HG02885 (cell line): ENCODE measurements around the gene COL26A1.
"Not testable (repeated sequence)": the region's sequence is repeated elsewhere in the genome, so short reads cannot be mapped to it uniquely, and the experiment has no call there.

ENCODE experiments used
- ATAC-seq: cut with Tn5 transposase; IDR thresholded peaks from one replicate; pipeline ENCODE4 v1.9.1; 2021; ENCODE audit warnings: mild to moderate bottlenecking; ENCODE audit not compliant: unreplicated experiment, poor library complexity

COL26A1 gene

GRCh38 chr7:101588131-101588935 is 225.7 kb downstream of the COL26A1 start:
- ATAC-seq: no peak

GRCh38 chr7:101589052-101589451 is 226.4 kb downstream of the COL26A1 start:
- ATAC-seq: no peak

GRCh38 chr7:101589976-101590662 is 227.4 kb downstream of the COL26A1 start:
- ATAC-seq: no peak

- no peak for ATAC-seq
These were observed 228.2 kb downstream of the COL26A1 start for GRCh38 chr7:101590663-101591435.

- no peak for ATAC-seq
These were observed 228.8 kb downstream of the COL26A1 start for GRCh38 chr7:101591504-101591903.

GRCh38 chr7:101593556-101593955 is 230.9 kb downstream of the COL26A1 start:
- ATAC-seq: no peak

GRCh38 chr7:101594790-101595189 is 232.1 kb downstream of the COL26A1 start:
- ATAC-seq: no peak

- no peak for ATAC-seq
These were observed 232.6 kb downstream of the COL26A1 start for GRCh38 chr7:101595246-101595645.

- no peak for ATAC-seq
These were observed 233.3 kb downstream of the COL26A1 start for GRCh38 chr7:101595766-101596537.

GRCh38 chr7:101596898-101597297 is 234.2 kb downstream of the COL26A1 start:
- ATAC-seq: no peak

- no peak for ATAC-seq
These were observed 235.3 kb downstream of the COL26A1 start for GRCh38 chr7:101597941-101598340.

- ATAC-seq: no peak
These were observed 235.8 kb downstream of the COL26A1 start for GRCh38 chr7:101598422-101598985.

GRCh38 chr7:101598986-101599771 is 236.5 kb downstream of the COL26A1 start:
- no peak for ATAC-seq

GRCh38 chr7:101599787-101600186 is 237.1 kb downstream of the COL26A1 start:
- no peak for ATAC-seq

- no peak for ATAC-seq
These were observed 239.4 kb downstream of the COL26A1 start for GRCh38 chr7:101602082-101602481.

- peak; percentile 52 for ATAC-seq
These were observed 240.0 kb downstream of the COL26A1 start for GRCh38 chr7:101602484-101603241.

GRCh38 chr7:101604331-101604933 is 241.8 kb downstream of the COL26A1 start:
- no peak for ATAC-seq

GRCh38 chr7:101604934-101605332 is 242.3 kb downstream of the COL26A1 start:
- ATAC-seq: not testable (repeated sequence)
